Thoracic aorta (tissue), 2 donors: ENCODE measurements around the gene CCDC85C. TPM values are rescaled to one million over a fixed set of nuclear protein-coding genes. Genes with fewer than 3 reads are reported as not detected.

Experiments used
- ATAC-seq: fragments of 150-250 bp; one replicate; pipeline ENCODE4 v1.8.0; 2017; ENCODE audit warnings: low read depth; ENCODE audit not compliant: insufficient number of reproducible peaks, low FRiP score
- DNase-seq: peaks from one replicate; pipeline ENCODE4 v3.0.0-alpha.2; 2020; ENCODE audit warnings: low spot score
- H3K27ac ChIP-seq, 2 donors: fragments of 200-600 bp; sonication (generic); 1 replicate in 1 of 2; 2 replicates in 1 of 2; pipeline ENCODE4 v1.5.1; 2016; ENCODE audit warnings: mild to moderate bottlenecking in 2 of 2, moderate library complexity in 2 of 2
- H3K27me3 ChIP-seq: fragments of 200-600 bp; sonication (generic); replicated peaks from 2 replicates; pipeline ENCODE4 v1.6.0; 2016; ENCODE audit warnings: mild to moderate bottlenecking; ENCODE audit not compliant: insufficient read depth
- H3K36me3 ChIP-seq: fragments of 200-600 bp; sonication (generic); one replicate; pipeline ENCODE4 v1.5.1; 2016
- H3K4me1 ChIP-seq, 2 donors: fragments of 200-600 bp; sonication (generic); 1 replicate in 1 of 2; 2 replicates in 1 of 2; pipeline versions ENCODE4 v1.5.1 to v1.6.0; 2016; ENCODE audit warnings: low read depth in 2 of 2, mild to moderate bottlenecking in 1 of 2; ENCODE audit not compliant: control insufficient read depth in 1 of 2
- H3K4me3 ChIP-seq: fragments of 200-600 bp; sonication (generic); 2 replicates; pipeline ENCODE4 v1.5.1; 2016; ENCODE audit warnings: mild to moderate bottlenecking
- H3K9me3 ChIP-seq: fragments of 200-600 bp; sonication (generic); 2 replicates; pipeline ENCODE4 v1.5.1; 2016
- CTCF ChIP-seq: fragments of 200-600 bp; sonication (generic); IDR thresholded peaks from one replicate; pipeline ENCODE4 v1.5.1; 2019; ENCODE audit warnings: antibody characterized with exemption
- total RNA-seq, 2 donors: library from RNA; depleted of rRNA; stranded (reverse); fragments of >200 nt; gene quantifications; one replicate each; pipeline versions ENCODE4 v1.1.0 to v1.2.3, GENCODE V29; 2016

The CCDC85C gene
- total RNA-seq, 2 donors from 2014 or later, result 1.5 to 4.1 TPM

GRCh38 chr14:99587460-99588278 lies 16.3 kb downstream of the CCDC85C start:
- H3K36me3 ChIP-seq, result no peaks in the 10 kb centered on the region
- H3K9me3 ChIP-seq, result no peaks in the 10 kb centered on the region
- TF ChIP-seq CTCF, result no peak
- H3K27me3 ChIP-seq, result no peaks in the 10 kb centered on the region
- no peak overlapping the region for H3K27ac ChIP-seq
- H3K4me1 ChIP-seq, result no peaks in the 10 kb centered on the region
- DNase-seq, result no peak
- no peak overlapping the region for H3K4me3 ChIP-seq
- ATAC-seq, result no peak

GRCh38 chr14:99586761-99587459 lies 17.1 kb downstream of the CCDC85C start:
- H3K4me1 ChIP-seq, result no peaks in the 10 kb centered on the region
- no peaks in the 10 kb centered on the region for H3K9me3 ChIP-seq
- H3K4me3 ChIP-seq, result no peak overlapping the region
- no peaks in the 10 kb centered on the region for H3K36me3 ChIP-seq
- no peak for TF ChIP-seq CTCF
- H3K27me3 ChIP-seq, result no peaks in the 10 kb centered on the region
- no peak overlapping the region for H3K27ac ChIP-seq
- DNase-seq (no peak), ATAC-seq (no peak)

- no peaks in the 10 kb centered on the region for H3K4me1 ChIP-seq
- H3K36me3 ChIP-seq, result no peaks in the 10 kb centered on the region
- DNase-seq, result no peak
- no peak for ATAC-seq
- no peaks in the 10 kb centered on the region for H3K9me3 ChIP-seq
- no peak for TF ChIP-seq CTCF
- H3K4me3 ChIP-seq, result no peak overlapping the region
- H3K27ac ChIP-seq, result no peak overlapping the region
- H3K27me3 ChIP-seq, result no peaks in the 10 kb centered on the region
These were observed 17.8 kb downstream of the CCDC85C start for GRCh38 chr14:99586054-99586760.

GRCh38 chr14:99584823-99585222 lies 19.2 kb downstream of the CCDC85C start:
- no peak for DNase-seq
- H3K36me3 ChIP-seq, result no peaks in the 10 kb centered on the region
- no peak overlapping the region for H3K27ac ChIP-seq
- ATAC-seq, result no peak
- no peak for TF ChIP-seq CTCF
- H3K4me3 ChIP-seq, result no peak overlapping the region
- no peaks in the 10 kb centered on the region for H3K9me3 ChIP-seq
- no peaks in the 10 kb centered on the region for H3K27me3 ChIP-seq
- H3K4me1 ChIP-seq, result peaks cover 0 to 3% of the 10 kb centered on the region in 2 donors

- TF ChIP-seq CTCF, result no peak
- H3K4me3 ChIP-seq, result no peak overlapping the region
- no peak for ATAC-seq
- H3K27me3 ChIP-seq, result no peaks in the 10 kb centered on the region
- H3K4me1 ChIP-seq, result peaks cover 0 to 12% of the 10 kb centered on the region in 2 donors
- H3K36me3 ChIP-seq, result no peaks in the 10 kb centered on the region
- no peak overlapping the region for H3K27ac ChIP-seq
- H3K9me3 ChIP-seq, result no peaks in the 10 kb centered on the region
- no peak for DNase-seq
These were observed 22.1 kb downstream of the CCDC85C start for GRCh38 chr14:99581938-99582337.
